Stimulated activated CD4-positive, alpha-beta T cell treated with anti-CD3 and anti-CD28 coated beads, TNF-alpha, amount 100 ng/mL, for 48 hours (primary cell): ENCODE data around the gene BMX.

ENCODE experiments used
- DNase-seq, 3 donors: peaks; one replicate each; pipeline ENCODE4 v3.0.0-alpha.2; 2020; ENCODE audit warnings: low read depth in 3 of 3

BMX gene

GRCh38 chrX:15570145-15570544, 69.5 kb downstream of the BMX start:
- DNase-seq = no peak

DNA sequence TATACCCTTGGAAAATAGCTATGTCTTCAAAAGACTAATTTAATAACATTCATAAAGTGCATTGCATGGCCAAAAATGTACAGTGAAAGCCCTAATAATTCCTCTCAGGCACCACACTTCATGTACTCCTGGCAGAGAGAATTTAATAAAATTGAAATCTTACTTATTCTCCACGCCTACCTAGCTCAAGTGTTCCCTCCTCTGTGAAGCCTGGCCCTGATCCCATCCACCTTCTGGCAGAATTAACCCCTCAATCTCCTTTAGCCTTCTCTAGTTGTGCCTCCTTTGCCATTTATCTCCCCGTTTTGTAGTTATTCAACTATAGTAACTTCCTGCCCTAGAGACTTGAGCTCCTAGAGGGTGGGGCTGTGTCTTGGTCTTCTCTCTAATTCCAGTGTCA, 73.4 kb downstream of the BMX start:
- no peak for DNase-seq

GRCh38 chrX:15576019-15576418, 75.4 kb downstream of the BMX start:
- DNase-seq = no peak

GRCh38 chrX:15579778-15580747, 79.5 kb downstream of the BMX start:
- DNase-seq = no peak

DNA sequence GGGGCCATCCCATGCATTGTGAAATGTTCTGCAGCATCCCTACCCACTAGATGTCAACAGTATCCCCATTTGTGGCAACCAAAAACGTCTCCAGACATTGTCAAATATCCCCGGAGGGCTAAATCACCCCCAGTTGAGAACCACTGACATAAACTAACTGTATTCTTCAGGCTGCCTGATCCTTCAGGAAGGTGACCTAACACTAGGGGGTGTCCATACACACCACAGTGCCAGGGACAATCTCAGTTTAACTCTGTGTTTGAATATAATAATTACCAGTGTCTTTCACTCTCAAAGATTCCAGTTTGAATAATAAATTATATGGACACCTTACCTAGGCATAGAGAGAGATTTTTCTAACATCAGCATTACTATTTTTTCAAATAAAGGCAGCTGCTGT, 93.8 kb downstream of the BMX start:
- DNase-seq = no peak

DNA sequence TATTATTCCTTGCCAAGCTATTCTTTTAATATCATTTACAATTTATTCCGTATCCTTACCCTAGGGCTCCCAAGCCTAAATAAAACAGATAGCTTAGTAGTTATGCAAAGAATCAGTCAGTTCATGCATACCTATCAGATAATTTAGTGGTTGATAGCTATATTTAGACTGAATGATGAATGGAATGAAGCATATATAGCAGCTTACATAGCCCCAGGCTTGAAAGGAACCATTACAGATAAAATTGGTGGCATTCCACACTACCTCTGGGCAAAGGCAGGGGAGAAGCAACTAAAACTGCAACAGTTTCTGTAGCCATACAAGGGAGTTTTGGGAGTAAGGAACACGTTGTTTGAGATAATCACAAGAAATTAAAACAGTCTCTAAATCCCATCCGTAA, 97.4 kb downstream of the BMX start:
- DNase-seq = no peak

- DNase-seq = no peak
These were observed 98.9 kb downstream of the BMX start for GRCh38 chrX:15599461-15599860.

GRCh38 chrX:15600049-15600448, 99.4 kb downstream of the BMX start:
- no peak for DNase-seq

GRCh38 chrX:15600745-15601144, 100.1 kb downstream of the BMX start, which contains the start of gene ACE2:
ACE2 (minus strand) TSS chrX:15600960; CDS start chrX:15600911, 49 bp downstream.
- DNase-seq = no peak

DNA sequence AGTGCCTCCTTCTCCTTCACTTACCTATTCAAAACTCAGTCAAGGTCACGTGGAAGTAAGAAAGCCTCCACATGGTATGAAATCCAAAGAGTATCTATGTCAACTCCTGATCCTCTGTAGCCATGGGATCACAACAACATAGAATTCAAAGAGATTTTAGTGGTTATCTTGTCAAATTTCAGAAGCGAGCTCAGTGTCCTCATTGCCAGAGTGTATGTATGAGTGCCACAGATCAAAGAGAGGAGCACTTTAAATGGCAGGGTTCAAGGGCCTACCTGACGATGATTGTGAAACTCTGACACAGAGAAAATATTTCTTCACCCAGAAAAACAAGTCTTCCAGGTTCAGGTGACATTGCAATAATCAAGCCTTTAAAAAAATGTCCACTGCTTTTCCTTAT, 101.3 kb downstream of the BMX start:
- no peak for DNase-seq

GRCh38 chrX:15602761-15603160, 102.2 kb downstream of the BMX start:
- no peak for DNase-seq

- no peak for DNase-seq
These were observed 104.6 kb downstream of the BMX start for GRCh38 chrX:15605226-15605625.
